GM18873 (cell line): ENCODE data around the gene NPR3.

Experiments used
- ATAC-seq: cut with Tn5 transposase; IDR thresholded peaks from one replicate; pipeline ENCODE4 v1.9.1; 2021; ENCODE audit warnings: mild to moderate bottlenecking, moderate library complexity, moderate number of reproducible peaks; ENCODE audit not compliant: unreplicated experiment, low FRiP score

Gene NPR3

GRCh38 chr5:32754284-32754683, 43.2 kb downstream of the NPR3 start:
- no peak for ATAC-seq

GRCh38 chr5:32760091-32760509, 49.0 kb downstream of the NPR3 start:
- ATAC-seq = no peak

- ATAC-seq = no peak
Measured at GRCh38 chr5:32765266-32765665, 54.1 kb downstream of the NPR3 start.

- no peak for ATAC-seq
Measured at GRCh38 chr5:32767948-32768467, 56.9 kb downstream of the NPR3 start.

- no peak for ATAC-seq
Measured at GRCh38 chr5:32769711-32770110, 58.6 kb downstream of the NPR3 start.

GRCh38 chr5:32770444-32770843, 59.3 kb downstream of the NPR3 start:
- no peak for ATAC-seq

GRCh38 chr5:32771037-32771436, 59.9 kb downstream of the NPR3 start:
- ATAC-seq = no peak

GRCh38 chr5:32773944-32774343, 62.8 kb downstream of the NPR3 start:
- no peak for ATAC-seq

- no peak for ATAC-seq
Measured at GRCh38 chr5:32776200-32776599, 65.1 kb downstream of the NPR3 start.

GRCh38 chr5:32777222-32777621, 66.1 kb downstream of the NPR3 start:
- ATAC-seq = no peak

- no peak for ATAC-seq
Measured at GRCh38 chr5:32777733-32778132, 66.6 kb downstream of the NPR3 start.

GRCh38 chr5:32778403-32778802, 67.3 kb downstream of the NPR3 start:
- no peak for ATAC-seq

GRCh38 chr5:32779754-32780415, 68.8 kb downstream of the NPR3 start:
- no peak for ATAC-seq

GRCh38 chr5:32780508-32780919, 69.4 kb downstream of the NPR3 start:
- no peak for ATAC-seq

- no peak for ATAC-seq
Measured at GRCh38 chr5:32783661-32784060, 72.5 kb downstream of the NPR3 start.

GRCh38 chr5:32785611-32786254, 74.6 kb downstream of the NPR3 start:
- no peak for ATAC-seq

- no peak for ATAC-seq
Measured at GRCh38 chr5:32786311-32786710, 75.2 kb downstream of the NPR3 start.

- no peak for ATAC-seq
Measured at GRCh38 chr5:32790411-32790951, 79.4 kb downstream of the NPR3 start.

- ATAC-seq = no peak
Measured at GRCh38 chr5:32791536-32792243, 80.6 kb downstream of the NPR3 start.

GRCh38 chr5:32794086-32794485, 83.0 kb downstream of the NPR3 start:
- ATAC-seq = no peak

GRCh38 chr5:32802764-32803163, 91.6 kb downstream of the NPR3 start:
- no peak for ATAC-seq
